PC-3 (cell line): ENCODE measurements around the gene BAX. TPM values are rescaled to one million over a fixed set of nuclear protein-coding genes. Genes with fewer than 3 reads are reported as not detected.

Source experiments
- ATAC-seq: fragments of 200-7000 bp; cut with Tn5 transposase; 2 replicates; pipeline ENCODE4 v1.9.1; 2020; ENCODE audit warnings: mild to moderate bottlenecking, moderate library complexity
- BruUV-seq: library from RNA; stranded (reverse); fragments of 400-500 nt; replicated peaks from 2 replicates; lab custom pipeline; 2021; lab: Mats Ljungman, UMichigan
- CTCF ChIA-PET: fragments of 300-600 bp; sonication (Branson Sonifier 250); formaldehyde crosslinking; loops from one replicate; lab custom pipeline; 2022; ENCODE audit warnings: antibody characterized with exemption; lab: Charles Lee
- POLR2A ChIA-PET: fragments of 300-600 bp; sonication (Branson Sonifier 250); formaldehyde crosslinking; loops from one replicate; lab custom pipeline; 2022; ENCODE audit warnings: antibody characterized with exemption; ENCODE audit not compliant: unreplicated experiment; lab: Charles Lee
- DNase-seq: peaks from one replicate; pipeline ENCODE4 v3.0.0-alpha.2; 2015
- H2AFZ ChIP-seq: fragments of 300-600 bp; sonication (generic); 2 replicates; pipeline ENCODE4 v1.6.0; 2016; ENCODE audit warnings: antibody characterized with exemption, low read length
- H3F3A ChIP-seq: fragments of 300-600 bp; sonication (generic); one replicate; pipeline ENCODE4 v1.6.0; 2017; ENCODE audit warnings: antibody characterized with exemption, low read length, control low read depth, mild to moderate bottlenecking; ENCODE audit not compliant: unreplicated experiment
- H3K27ac ChIP-seq: fragments of 300-600 bp; sonication (generic); 2 replicates; pipeline ENCODE4 v1.5.1; 2016; ENCODE audit warnings: mild to moderate bottlenecking, low read length
- H3K27me3 ChIP-seq: fragments of 300-600 bp; sonication (generic); 2 replicates; pipeline ENCODE4 v1.6.1; 2016; ENCODE audit warnings: low read length, mixed read lengths
- H3K36me3 ChIP-seq: fragments of 300-600 bp; sonication (generic); 2 replicates; pipeline ENCODE4 v1.6.1; 2016; ENCODE audit warnings: low read depth, mixed run types, low read length, mixed read lengths
- H3K4me1 ChIP-seq: fragments of 300-600 bp; sonication (generic); 2 replicates; pipeline ENCODE4 v1.5.1; 2016; ENCODE audit warnings: low read length; ENCODE audit not compliant: insufficient read depth
- H3K4me2 ChIP-seq: fragments of 300-600 bp; sonication (generic); 2 replicates; pipeline ENCODE4 v1.6.0; 2016; ENCODE audit warnings: low read length
- H3K4me3 ChIP-seq: fragments of 300-600 bp; sonication (generic); 2 replicates; pipeline ENCODE4 v1.5.1; 2016; ENCODE audit warnings: mild to moderate bottlenecking, low read length, mixed read lengths
- H3K79me2 ChIP-seq: fragments of 300-600 bp; sonication (generic); 2 replicates; pipeline ENCODE4 v1.6.1; 2017; ENCODE audit warnings: low read length, mixed read lengths
- H3K9ac ChIP-seq: fragments of 300-600 bp; sonication (generic); 2 replicates; pipeline ENCODE4 v1.6.0; 2016; ENCODE audit warnings: mild to moderate bottlenecking, low read length
- H3K9me2 ChIP-seq: fragments of 300-600 bp; sonication (generic); replicated peaks from 2 replicates; pipeline ENCODE4 v1.6.1; 2016; ENCODE audit warnings: mixed run types, low read length, mixed read lengths
- H3K9me3 ChIP-seq: fragments of 300-600 bp; sonication (generic); 2 replicates; pipeline ENCODE4 v1.6.1; 2016; ENCODE audit warnings: low read length, mixed read lengths
- H4K20me1 ChIP-seq: fragments of 300-600 bp; sonication (generic); 2 replicates; pipeline ENCODE4 v1.6.1; 2016; ENCODE audit warnings: low read length, mixed read lengths
- EZH2 ChIP-seq: fragments of 300-600 bp; sonication (generic); IDR thresholded peaks from one replicate; pipeline ENCODE4 v1.6.1; 2017; ENCODE audit warnings: antibody characterized with exemption, mild to moderate bottlenecking, low read length; ENCODE audit not compliant: unreplicated experiment
- EZH2phosphoT487 ChIP-seq: fragments of 300-600 bp; sonication (generic); IDR thresholded peaks from 2 replicates; pipeline ENCODE4 v1.6.1; 2018; ENCODE audit warnings: mild to moderate bottlenecking, antibody characterized with exemption, low read length, borderline replicate concordance
- intact Hi-C: fragments of 100-400 bp; cut with micrococcal nuclease; formaldehyde crosslinking; loops from 2 replicates; pipeline ENCODE4 v1.9.0; 2023
- total RNA-seq: library from RNA; depleted of rRNA; stranded (reverse); fragments of >200 nt; gene quantifications from 2 replicates; pipeline ENCODE4 v1.2.3, GENCODE V29; 2014
- TF ChIP-seq, protein P1 (sequence below): fragments of 300-600 bp; sonication (generic); conservative IDR thresholded peaks from 2 replicates; pipeline ENCODE4 v1.5.1; 2017; ENCODE audit warnings: antibody characterized with exemption, low read depth, mild to moderate bottlenecking, low read length

Gene BAX
- total RNA-seq, 1 experiment from 2014 or later, result 44.8 TPM

DNA sequence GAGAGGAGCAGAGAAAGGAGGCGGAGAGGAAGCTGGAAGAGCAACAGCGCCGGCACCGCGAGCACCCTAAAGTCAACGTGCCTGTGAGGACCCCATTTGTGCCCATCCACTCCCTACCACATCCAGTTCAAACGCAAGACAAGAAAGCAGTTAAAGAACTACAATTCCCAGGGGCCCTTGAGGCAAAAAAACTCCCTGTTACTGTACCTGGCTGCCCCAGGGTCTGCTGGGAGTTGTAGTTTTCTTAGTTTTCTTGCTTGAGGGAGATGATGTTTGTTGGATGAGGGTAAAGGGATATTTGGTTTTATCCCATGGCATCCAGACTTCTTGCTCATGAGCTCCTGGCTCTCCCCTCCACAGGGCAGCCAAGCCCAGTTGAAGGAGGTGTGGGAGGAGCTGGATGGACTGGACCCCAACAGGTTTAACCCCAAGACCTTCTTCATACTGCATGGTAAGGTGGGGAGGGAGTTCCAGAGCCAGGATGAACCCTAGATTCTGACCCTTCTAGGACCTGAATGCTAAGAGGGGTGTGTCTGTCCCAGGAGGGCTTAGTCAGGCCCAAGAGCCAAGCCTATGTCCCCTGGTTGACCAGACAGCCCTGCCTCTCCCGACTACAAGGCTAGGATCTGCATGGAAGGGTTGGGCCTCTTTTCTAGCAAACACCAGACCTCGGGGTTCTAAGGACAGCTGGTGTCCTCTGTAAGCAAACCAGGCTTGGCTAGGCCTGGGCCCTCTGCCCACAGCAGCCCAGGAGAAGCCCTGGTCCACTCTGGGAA is 41.4 kb upstream of the BAX start:
- no peak overlapping the region for H3K27ac ChIP-seq
- TF ChIP-seq EZH2phosphoT487 (no peak), EZH2 (no peak)
- TF ChIP-seq, protein P1, sequence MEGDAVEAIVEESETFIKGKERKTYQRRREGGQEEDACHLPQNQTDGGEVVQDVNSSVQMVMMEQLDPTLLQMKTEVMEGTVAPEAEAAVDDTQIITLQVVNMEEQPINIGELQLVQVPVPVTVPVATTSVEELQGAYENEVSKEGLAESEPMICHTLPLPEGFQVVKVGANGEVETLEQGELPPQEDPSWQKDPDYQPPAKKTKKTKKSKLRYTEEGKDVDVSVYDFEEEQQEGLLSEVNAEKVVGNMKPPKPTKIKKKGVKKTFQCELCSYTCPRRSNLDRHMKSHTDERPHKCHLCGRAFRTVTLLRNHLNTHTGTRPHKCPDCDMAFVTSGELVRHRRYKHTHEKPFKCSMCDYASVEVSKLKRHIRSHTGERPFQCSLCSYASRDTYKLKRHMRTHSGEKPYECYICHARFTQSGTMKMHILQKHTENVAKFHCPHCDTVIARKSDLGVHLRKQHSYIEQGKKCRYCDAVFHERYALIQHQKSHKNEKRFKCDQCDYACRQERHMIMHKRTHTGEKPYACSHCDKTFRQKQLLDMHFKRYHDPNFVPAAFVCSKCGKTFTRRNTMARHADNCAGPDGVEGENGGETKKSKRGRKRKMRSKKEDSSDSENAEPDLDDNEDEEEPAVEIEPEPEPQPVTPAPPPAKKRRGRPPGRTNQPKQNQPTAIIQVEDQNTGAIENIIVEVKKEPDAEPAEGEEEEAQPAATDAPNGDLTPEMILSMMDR, result no peak
- no peak overlapping the region for H3K9ac ChIP-seq
- intact Hi-C loops, result no loop called here
- ChIA-PET CTCF (no interaction called here), POLR2A (no interaction called here)
- no peak overlapping the region for H2AFZ ChIP-seq
- H3K4me3 ChIP-seq, result no peak overlapping the region
- no peaks in the 10 kb centered on the region for H3K79me2 ChIP-seq
- no peaks in the 10 kb centered on the region for H3K36me3 ChIP-seq
- BruUV-seq, result no TSS peak
- no peaks in the 10 kb centered on the region for H3K4me1 ChIP-seq
- no peaks in the 10 kb centered on the region for H3K9me2 ChIP-seq
- H3K4me2 ChIP-seq, result no peak overlapping the region
- no peaks in the 10 kb centered on the region for H4K20me1 ChIP-seq
- H3K9me3 ChIP-seq, result no peaks in the 10 kb centered on the region
- no peaks in the 10 kb centered on the region for H3F3A ChIP-seq
- no peaks in the 10 kb centered on the region for H3K27me3 ChIP-seq
- ATAC-seq (no peak), DNase-seq (peak; percentile 8)

DNA sequence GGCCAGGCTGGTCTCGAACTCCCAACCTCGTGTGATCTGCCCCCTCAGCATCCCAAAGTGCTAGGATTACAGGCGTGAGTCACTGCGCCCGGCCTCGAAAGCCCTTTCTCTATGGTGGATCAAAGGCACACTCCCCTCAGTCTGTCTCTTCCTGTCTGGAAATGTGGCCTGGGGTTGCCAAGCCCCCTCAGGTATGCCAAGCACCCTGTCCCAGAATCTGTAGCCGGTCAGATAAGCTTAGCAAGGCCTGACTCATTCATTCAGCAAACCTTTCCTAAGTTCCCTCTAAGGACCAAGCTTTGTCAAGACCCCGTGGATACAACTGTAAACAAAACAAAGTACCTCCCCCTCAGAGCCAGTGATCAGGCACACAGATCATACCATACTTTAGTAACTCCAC is 40.5 kb upstream of the BAX start:
- no peak for DNase-seq
- H3K27ac ChIP-seq, result no peak overlapping the region

DNA sequence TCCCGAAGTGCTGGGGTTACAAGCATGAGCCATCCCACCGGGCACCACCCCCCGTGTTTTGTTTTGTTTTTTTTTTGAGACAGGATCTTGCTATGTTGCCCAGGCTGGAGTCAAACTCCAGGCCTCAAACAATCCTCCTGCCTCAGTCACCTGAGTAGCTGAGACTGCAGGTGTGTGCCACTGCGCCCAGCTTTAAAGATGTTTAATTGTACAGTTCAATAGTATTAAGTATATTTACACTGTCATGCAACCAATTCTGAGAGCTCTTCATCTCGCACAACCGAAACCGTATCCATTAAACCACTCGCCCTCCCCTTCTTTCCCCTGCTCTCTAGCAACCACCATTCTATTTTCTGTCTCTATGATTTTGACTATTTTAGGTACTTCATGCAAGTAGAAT is 38.9 kb upstream of the BAX start:
- ATAC-seq (no peak), DNase-seq (no peak)
- POLR2A ChIA-PET, result no interaction called here
- Histone ChIP-seq H3F3A (no peaks in the 10 kb centered on the region), H3K4me3 (no peak overlapping the region), H3K9me3 (no peaks in the 10 kb centered on the region), H3K9ac (no peak overlapping the region), H3K79me2 (no peaks in the 10 kb centered on the region), H3K4me1 (no peaks in the 10 kb centered on the region), H4K20me1 (no peaks in the 10 kb centered on the region), H3K27ac (no peak overlapping the region), H3K9me2 (no peaks in the 10 kb centered on the region), H3K36me3 (no peaks in the 10 kb centered on the region), H3K4me2 (no peak overlapping the region), H2AFZ (no peak overlapping the region), H3K27me3 (no peaks in the 10 kb centered on the region)
- BruUV-seq, result no TSS peak
- CTCF ChIA-PET, result no interaction called here
- intact Hi-C loops, result no loop called here
- TF ChIP-seq, protein P1, result no peak
- TF ChIP-seq EZH2 (no peak), EZH2phosphoT487 (no peak)

More for the DNA sequence above, 40.5 kb upstream of the BAX start:
- Histone ChIP-seq H3K9ac (no peak overlapping the region), H3K9me3 (no peaks in the 10 kb centered on the region), H3K4me2 (no peak overlapping the region), H3K79me2 (no peaks in the 10 kb centered on the region), H3F3A (no peaks in the 10 kb centered on the region), H3K4me3 (no peak overlapping the region), H3K4me1 (no peaks in the 10 kb centered on the region), H2AFZ (no peak overlapping the region), H3K36me3 (no peaks in the 10 kb centered on the region), H4K20me1 (no peaks in the 10 kb centered on the region), H3K27me3 (no peaks in the 10 kb centered on the region), H3K9me2 (no peaks in the 10 kb centered on the region)
- POLR2A ChIA-PET, result no interaction called here
- intact Hi-C loops, result no loop called here
- CTCF ChIA-PET, result no interaction called here
- TF ChIP-seq EZH2, result no peak
- TF ChIP-seq EZH2phosphoT487, result no peak
- TF ChIP-seq, protein P1, result no peak
- ATAC-seq, result no peak
- no TSS peak for BruUV-seq
